SK-N-SH (cell line): ENCODE results near the gene PRSS48.

Experiments
- CHD2 ChIP-seq: fragments of 150-350 bp; IDR thresholded peaks from 2 replicates; pipeline ENCODE4 v1.6.1; 2018; ENCODE audit warnings: low read length; ENCODE audit not compliant: partially characterized antibody
- CTCF ChIP-seq: fragments of 200-600 bp; sonication (generic); IDR thresholded peaks from 2 replicates; pipeline ENCODE4 v1.6.1; 2017; ENCODE audit warnings: antibody characterized with exemption, mild to moderate bottlenecking, moderate library complexity
- JUND ChIP-seq: IDR thresholded peaks from 2 replicates; pipeline ENCODE4 v1.4.0; 2012
- POLR2AphosphoS5 ChIP-seq: IDR thresholded peaks from 2 replicates; pipeline ENCODE4 v1.6.1; 2012; ENCODE audit warnings: low read depth, low read length
- RFX5 ChIP-seq: IDR thresholded peaks from 2 replicates; pipeline ENCODE4 v1.6.1; 2012; ENCODE audit warnings: mild to moderate bottlenecking, improper control_type of control experiment, low read length
- TCF12 ChIP-seq: IDR thresholded peaks from 2 replicates; pipeline ENCODE4 v1.4.0; 2012
- USF2 ChIP-seq: fragments of 150-350 bp; IDR thresholded peaks from 2 replicates; pipeline ENCODE4 v1.6.1; 2017; ENCODE audit warnings: antibody characterized with exemption, low read length, low read depth, borderline replicate concordance

GRCh38 chr4:151294833-151295496 is 18.0 kb downstream of the PRSS48 start:
- TF ChIP-seq CTCF (no peak), CHD2 (no peak), USF2 (no peak), RFX5 (no peak), TCF12 (no peak), JUND (no peak), POLR2AphosphoS5 (no peak)
